K562 (cell line): Measurements from ENCODE around the gene SCG5. TPM values are rescaled to one million over a fixed set of nuclear protein-coding genes. Genes with fewer than 3 reads are reported as not detected.

ENCODE experiments used
- ATAC-seq: fragments of 200-7000 bp; cut with Tn5 transposase; 3 replicates; pipeline ENCODE4 v1.9.1; 2020; ENCODE audit warnings: moderate library complexity
- BruUV-seq: library from RNA; stranded (reverse); fragments of 400-500 nt; replicated peaks from 2 replicates; lab custom pipeline; 2021; lab: Mats Ljungman, UMichigan
- CTCF ChIA-PET: fragments of 300-600 bp; formaldehyde crosslinking; extraction: SDS; loops from one replicate; lab custom pipeline; 2021; ENCODE audit warnings: low intra/inter-chr PET ratio; lab: Yijun Ruan, JAX
- POLR2A ChIA-PET: fragments of 300-600, 350-650 bp; sonication (Branson Sonifier 250); formaldehyde crosslinking; extraction: SDS; loops from one replicate; lab custom pipeline; 2021; ENCODE audit warnings: antibody characterized with exemption, inconsistent platforms; lab: Yijun Ruan, JAX
- DNase-seq, 4 experiments: peaks; one replicate each; pipeline versions ENCODE4 v3.0.0 to v3.0.0-alpha.2; 2011 to 2018; ENCODE audit warnings: low spot score in 3 of 4, mixed read lengths in 3 of 4; ENCODE audit errors: extremely low read depth in 1 of 4
- FAIRE-seq: peaks from 2 replicates; lab custom pipeline; 2011; peaks lifted over from hg19 to GRCh38; lab: Jason Lieb, UNC
- H2AFZ ChIP-seq: 2 replicates; pipeline ENCODE4 v1.6.0; 2011; ENCODE audit warnings: low read depth, low read length, control low read depth, inconsistent platforms
- H3K27ac ChIP-seq: fragments of 200-600 bp; 3 replicates; pipeline ENCODE4 v1.8.0; 2011; ENCODE audit warnings: low read depth, mild to moderate bottlenecking, control low read depth, inconsistent platforms, low read length, moderate library complexity, mixed read lengths; ENCODE audit errors: extremely low read depth
- H3K27me3 ChIP-seq, 2 experiments: fragments of 300-600 bp in 1 of 2; 2 replicates in 1 of 2; 3 replicates in 1 of 2; pipeline versions ENCODE4 v1.6.0 to v1.8.0; 2011; ENCODE audit warnings: inconsistent platforms in 2 of 2, low read length in 2 of 2, mild to moderate bottlenecking in 1 of 2, mixed read lengths in 1 of 2, moderate library complexity in 1 of 2; ENCODE audit not compliant: control insufficient read depth in 2 of 2, insufficient read depth in 2 of 2
- H3K36me3 ChIP-seq: fragments of 300-600 bp; 3 replicates; pipeline ENCODE4 v1.8.0; 2011; ENCODE audit warnings: mild to moderate bottlenecking, low read length, inconsistent platforms; ENCODE audit not compliant: control insufficient read depth, insufficient read depth
- H3K4me1 ChIP-seq, 2 experiments: fragments of 200-600 bp in 1 of 2; replicated peaks in 1 of 2; 2 replicates in 1 of 2; 3 replicates in 1 of 2; pipeline versions ENCODE4 v1.5.1 to v1.8.0; 2011; ENCODE audit warnings: inconsistent platforms in 2 of 2, low read length in 2 of 2, mild to moderate bottlenecking in 1 of 2, mixed read lengths in 1 of 2, moderate library complexity in 1 of 2; ENCODE audit not compliant: control insufficient read depth in 2 of 2, insufficient read depth in 2 of 2
- H3K4me2 ChIP-seq: 2 replicates; pipeline ENCODE4 v1.6.1; 2011; ENCODE audit warnings: low read length, control low read depth, inconsistent platforms, mixed read lengths; ENCODE audit not compliant: insufficient read depth
- H3K4me3 ChIP-seq: fragments of 200-600 bp; sonication (generic), shearing (Covaris generic); 2 replicates; pipeline ENCODE4 v1.5.1; 2016; ENCODE audit warnings: control low read depth, inconsistent platforms
- H3K79me2 ChIP-seq: fragments of 200-600 bp; 3 replicates; pipeline ENCODE4 v1.8.0; 2011; ENCODE audit warnings: low read length, inconsistent platforms; ENCODE audit not compliant: control insufficient read depth, insufficient read depth
- H3K9ac ChIP-seq, 2 experiments: 2 replicates each; pipeline versions ENCODE4 v1.6.0 to v1.6.1; 2011; ENCODE audit warnings: low read depth in 2 of 2, low read length in 2 of 2, control low read depth in 1 of 2, inconsistent platforms in 1 of 2, mild to moderate bottlenecking in 1 of 2, mixed read lengths in 1 of 2; ENCODE audit not compliant: insufficient read depth in 1 of 2
- H3K9me1 ChIP-seq: one replicate; pipeline ENCODE4 v1.6.0; 2011; ENCODE audit warnings: inconsistent platforms, mild to moderate bottlenecking, low read length, moderate library complexity; ENCODE audit not compliant: control insufficient read depth, insufficient read depth
- H3K9me3 ChIP-seq: replicated peaks from 2 replicates; pipeline ENCODE4 v1.5.1; 2011; ENCODE audit warnings: low read depth, low read length, inconsistent platforms; ENCODE audit not compliant: control insufficient read depth, insufficient read depth
- H4K20me1 ChIP-seq: replicated peaks from 2 replicates; pipeline ENCODE4 v1.6.1; 2011; ENCODE audit warnings: low read length, inconsistent platforms, mixed read lengths; ENCODE audit not compliant: control insufficient read depth, insufficient read depth
- CBFA2T2 ChIP-seq: fragments of 450-650 bp; conservative IDR thresholded peaks from 2 replicates; pipeline ENCODE4 v1.6.1; 2017; ENCODE audit warnings: mild to moderate bottlenecking
- E2F6 ChIP-seq, 2 experiments: IDR thresholded peaks; 2 replicates each; pipeline ENCODE4 v1.6.1; 2011; ENCODE audit warnings: borderline replicate concordance in 1 of 2, control low read depth in 1 of 2, low read depth in 1 of 2, low read length in 1 of 2, mild to moderate bottlenecking in 1 of 2, mixed read lengths in 1 of 2, moderate library complexity in 1 of 2; ENCODE audit not compliant: insufficient read depth in 1 of 2, insufficient read length in 1 of 2, poor library complexity in 1 of 2, severe bottlenecking in 1 of 2; ENCODE audit errors: extremely low read depth in 1 of 2
- FOXJ2 ChIP-seq: fragments of 200-800 bp; sonication (Bioruptor generic); IDR thresholded peaks from 2 replicates; pipeline ENCODE4 v1.6.1; 2016; ENCODE audit warnings: missing genetic modification characterization, missing compliant biosample characterization
- IRF1 ChIP-seq: sonication (generic); formaldehyde crosslinking; IDR thresholded peaks from 2 replicates; pipeline ENCODE4 v1.8.0; 2022; ENCODE audit warnings: missing genetic modification reagents, mild to moderate bottlenecking, borderline replicate concordance
- ZNF551 ChIP-seq: fragments of 250-450 bp; sonication (Bioruptor Pico); IDR thresholded peaks from 2 replicates; pipeline ENCODE4 v1.5.0; 2021; ENCODE audit warnings: mild to moderate bottlenecking, moderate library complexity
- ZNF79 ChIP-seq: fragments of 250-450 bp; sonication (Bioruptor Pico); IDR thresholded peaks from 2 replicates; pipeline ENCODE4 v1.4.0; 2020; ENCODE audit warnings: low read depth, mild to moderate bottlenecking, moderate library complexity
- ZSCAN32 ChIP-seq: fragments of 450-650 bp; formaldehyde crosslinking; IDR thresholded peaks from 2 replicates; pipeline ENCODE4 v1.4.0; 2020; ENCODE audit warnings: mild to moderate bottlenecking, moderate library complexity
- WGBS: fragments of 100-300 bp; shearing (Covaris generic); methylation state at CpG from one replicate; pipeline ENCODE4 v1.1.6; 2016; ENCODE audit warnings: low coverage, mixed read lengths; ENCODE audit not compliant: insufficient coverage; ENCODE audit errors: missing lambda C conversion rate; 5-methylcytosine and 5-hydroxymethylcytosine counted together
- in situ Hi-C: fragments of 300-500 bp; cut with MboI; formaldehyde crosslinking; loops from 4 replicates; pipeline ENCODE4 v1.15.0; 2018; ENCODE audit warnings: inconsistent platforms, mixed read lengths
- intact Hi-C: fragments of 100-400 bp; cut with micrococcal nuclease; formaldehyde crosslinking; loops from 2 replicates; pipeline ENCODE4 v1.14.2; 2022
- polyA plus RNA-seq, 8 experiments: library from polyadenylated mRNA; depleted of rRNA in 4 of 8; stranded (reverse) in 5 of 8; unstranded in 3 of 8; fragments of >200 nt; fragmentation: Nextera tagmentation in 2 of 8; fragmentation: Illumina TruSeq in 1 of 8; extraction: Ambion mirVana in 2 of 8; extraction: Trizol in 1 of 8; gene quantifications; 2 replicates each; pipeline versions ENCODE4 v1.2.1 to v1.2.3, GENCODE V29; 2011 to 2014; ENCODE audit warnings: inconsistent platforms in 1 of 8, missing spikeins in 1 of 8
- total RNA-seq, 7 experiments: library from RNA; depleted of rRNA in 6 of 7; stranded (reverse); fragments of >200 nt in 6 of 7; fragmentation: Illumina TruSeq in 2 of 7; extraction: Trizol in 2 of 7; gene quantifications; 2 replicates each; pipeline versions ENCODE4 v1.2.1 to v1.2.3, GENCODE V29; 2011 to 2021; ENCODE audit warnings: low replicate concordance in 1 of 7

SCG5 gene
- total and polyA plus RNA-seq, 9 of the 15 experiments (the other 6 are each of a cell fraction or from before 2014, with no cell fraction given): 0.06 to 0.76 (median 0.28) TPM; not detected in 2

DNA sequence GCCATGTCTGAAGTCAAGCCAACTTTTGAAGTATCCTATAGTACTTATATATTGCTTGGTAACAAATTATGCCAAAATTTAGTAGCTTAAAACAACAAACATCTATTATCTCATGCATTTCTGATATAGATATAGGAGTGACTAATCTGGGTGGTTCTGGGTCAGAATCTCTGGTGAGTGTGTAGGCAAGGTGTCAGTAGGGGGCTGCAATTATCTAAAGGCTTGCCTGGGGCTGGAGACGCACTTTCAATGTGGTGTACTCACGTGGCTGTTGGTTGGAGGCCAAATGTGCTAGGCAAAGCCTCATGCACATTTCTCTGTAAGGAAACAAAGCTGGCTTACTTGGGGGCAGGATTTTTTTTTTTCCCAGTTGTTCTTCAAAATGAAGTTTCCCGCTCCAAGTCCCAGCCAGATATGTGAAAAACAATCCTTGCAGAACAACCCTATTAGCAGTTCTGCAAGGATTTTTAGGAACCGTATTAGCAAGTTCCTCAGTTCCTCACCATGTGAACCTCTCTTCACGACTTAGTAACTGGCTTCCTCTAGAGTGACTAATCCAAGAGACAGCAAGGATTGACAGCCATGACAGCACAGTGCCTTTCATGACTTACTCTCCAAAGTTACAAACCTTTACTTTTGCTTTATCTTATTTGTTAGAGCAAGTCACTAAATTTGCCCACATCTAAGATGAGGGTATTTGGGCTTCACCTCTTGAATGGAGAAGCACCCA, 102.1 kb downstream of the SCG5 start:
- Histone ChIP-seq H3K4me3 (no peak overlapping the region), H4K20me1 (no peaks in the 10 kb centered on the region), H3K27ac (no peak overlapping the region), H3K9me1 (no peaks in the 10 kb centered on the region), H3K9me3 (no peaks in the 10 kb centered on the region), H3K9ac (no peak overlapping the region), H3K27me3 (no peaks in the 10 kb centered on the region), H3K79me2 (no peaks in the 10 kb centered on the region), H3K4me1 (no peaks in the 10 kb centered on the region), H3K4me2 (no peak overlapping the region), H2AFZ (no peak overlapping the region), H3K36me3 (no peaks in the 10 kb centered on the region)
- TF ChIP-seq CBFA2T2: no peak
- TF ChIP-seq ZNF551 (CRISPR knock-in tag): no peak
- no peak for TF ChIP-seq ZNF79
- TF ChIP-seq FOXJ2 (tag): no peak
- no peak for TF ChIP-seq IRF1
- TF ChIP-seq E2F6 (IDR thresholded peaks at IDR 0.05; ENCODE audit: borderline replicate concordance in 1 of 2, extremely low read depth in 1 of 2, insufficient read depth in 1 of 2, insufficient read length in 1 of 2, low read depth in 1 of 2, low read length in 1 of 2, poor library complexity in 1 of 2, severe bottlenecking in 1 of 2): no peak
- no peak for TF ChIP-seq ZSCAN32
- ATAC-seq (no peak), DNase-seq (no peak), FAIRE-seq (no peak)
- intact Hi-C loops (no loop called here), in situ Hi-C loops (no loop called here)
- BruUV-seq: no TSS peak
- ChIA-PET POLR2A (no interaction called here), CTCF (no interaction called here)
- WGBS: 5% methylated on average over 5 of the region's 5 CpGs
